HG02798 (cell line): ENCODE measurements around the gene EPS8L2.
A peak's percentile ranks its signal among the peaks of the same experiment; 100 is the strongest.

Source experiments
- ATAC-seq: cut with Tn5 transposase; IDR thresholded peaks from one replicate; pipeline ENCODE4 v1.9.1; 2021; ENCODE audit warnings: mild to moderate bottlenecking; ENCODE audit not compliant: unreplicated experiment, poor library complexity

Gene EPS8L2

DNA sequence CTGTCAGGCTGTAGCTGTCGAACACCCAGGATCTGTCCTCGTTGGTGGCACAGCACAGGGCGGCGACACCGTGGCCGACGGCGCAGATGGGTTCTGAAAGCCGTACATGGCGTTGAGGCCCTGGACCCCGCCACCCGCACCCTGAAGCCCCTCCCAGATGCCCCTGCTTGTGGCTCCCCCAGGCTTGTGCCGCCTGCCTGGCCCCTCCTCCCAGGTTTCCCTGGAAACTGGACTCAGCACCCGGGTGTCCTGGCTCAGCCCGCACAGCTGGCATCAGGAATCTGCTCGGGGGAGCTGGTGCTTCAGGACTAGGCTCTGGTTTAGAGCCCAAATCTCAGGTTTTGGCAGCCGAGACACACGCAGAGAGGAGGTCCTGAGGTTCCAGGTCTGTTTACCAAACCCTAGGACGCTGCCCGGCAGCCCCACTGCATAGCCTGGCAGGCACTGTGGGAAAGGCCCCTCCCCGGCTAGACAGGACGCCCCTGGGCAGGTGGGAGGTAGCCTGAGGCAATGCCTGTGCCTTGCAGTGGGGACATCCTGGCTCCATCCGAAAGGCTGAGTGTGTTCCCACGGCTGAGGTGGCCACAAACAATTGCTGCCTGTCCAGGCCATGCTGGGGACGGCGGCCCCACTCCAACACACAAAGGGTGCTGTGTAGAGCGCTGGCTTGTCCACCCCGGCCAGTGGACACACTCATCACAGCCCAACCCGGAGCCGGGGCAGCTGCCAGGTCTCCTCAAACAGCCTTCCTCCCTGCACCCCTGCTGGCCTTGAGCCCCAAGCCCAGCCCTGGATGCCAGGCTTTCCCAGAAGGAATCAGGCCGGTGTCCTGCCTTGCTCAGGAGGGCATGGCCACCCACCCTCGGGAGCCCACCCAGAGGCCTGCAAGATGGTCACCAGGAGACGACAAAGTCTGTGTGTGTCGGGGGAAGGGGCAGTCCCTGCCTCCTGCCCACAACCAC lies 66.7 kb downstream of the EPS8L2 start:
- no peak for ATAC-seq

DNA sequence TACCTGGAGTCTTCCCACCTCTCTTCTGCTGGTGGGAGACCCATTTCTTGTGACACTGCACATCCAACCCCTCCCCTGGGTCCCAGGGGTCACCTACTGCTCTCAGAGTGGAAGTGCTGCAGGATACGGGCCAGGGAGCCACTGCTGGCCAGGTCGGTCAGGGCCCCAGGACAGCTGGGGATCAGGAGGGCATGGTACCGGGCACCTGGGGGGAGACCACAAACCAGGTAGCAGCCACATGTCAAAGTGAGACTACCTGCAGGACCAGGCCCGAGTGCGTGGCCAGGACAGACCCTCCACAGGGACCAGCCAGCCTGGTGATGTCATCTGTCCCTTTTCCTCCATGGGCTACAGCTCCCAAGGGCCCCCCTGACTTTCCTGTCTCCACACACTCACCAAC lies 67.4 kb downstream of the EPS8L2 start:
- ATAC-seq = no peak

- no peak for ATAC-seq
Observed at GRCh38 chr11:773830-774229, 67.8 kb downstream of the EPS8L2 start.

DNA sequence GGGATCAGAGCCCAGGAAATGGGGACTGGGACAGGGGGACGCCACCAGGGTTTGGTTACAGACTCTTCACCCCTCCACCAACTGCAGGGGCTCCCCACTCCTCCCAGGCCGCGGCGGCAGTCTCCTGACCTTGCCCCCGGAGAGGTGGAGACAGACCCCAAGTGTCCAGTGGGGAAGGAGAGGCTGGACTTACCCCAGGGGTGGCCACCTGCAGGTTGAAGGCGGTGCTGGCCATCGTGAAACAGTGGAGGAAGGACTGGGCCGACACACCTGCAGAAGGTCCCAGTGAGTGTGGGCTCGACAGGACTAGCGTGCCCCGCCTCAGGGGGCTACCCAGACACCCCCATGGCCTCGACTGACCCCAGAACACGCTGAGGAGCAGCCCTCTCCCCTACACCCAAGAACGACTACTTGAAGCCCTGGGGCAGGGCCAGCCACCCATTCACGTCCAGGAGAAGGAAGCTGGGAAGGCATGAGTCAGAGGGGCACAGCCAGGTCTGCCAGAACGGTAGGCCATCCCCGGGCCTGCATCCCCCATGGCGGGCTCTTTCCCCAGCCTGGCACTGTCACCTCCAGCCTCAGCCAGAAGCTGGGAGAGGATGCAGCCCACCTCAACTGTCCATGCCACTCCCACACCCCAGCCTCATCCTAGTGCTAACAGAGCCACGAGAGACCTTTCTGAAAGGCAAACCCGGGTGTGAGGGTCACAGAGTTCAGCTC lies 69.0 kb downstream of the EPS8L2 start:
- ATAC-seq = no peak

DNA sequence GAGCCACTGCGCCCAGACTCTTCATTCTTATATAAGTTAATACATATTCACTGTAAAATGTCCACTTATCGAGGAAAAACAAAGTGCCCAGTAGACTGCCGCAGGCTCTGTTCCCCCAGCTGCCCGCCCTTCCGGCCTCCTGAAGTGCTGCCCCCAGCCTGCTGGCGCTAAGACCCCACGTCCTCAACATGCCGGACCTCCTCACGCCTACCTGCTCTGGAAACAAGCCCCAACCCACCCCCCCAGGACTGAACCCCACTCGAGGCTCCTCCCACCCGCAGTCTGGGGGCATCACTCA lies 70.2 kb downstream of the EPS8L2 start:
- no peak for ATAC-seq

DNA sequence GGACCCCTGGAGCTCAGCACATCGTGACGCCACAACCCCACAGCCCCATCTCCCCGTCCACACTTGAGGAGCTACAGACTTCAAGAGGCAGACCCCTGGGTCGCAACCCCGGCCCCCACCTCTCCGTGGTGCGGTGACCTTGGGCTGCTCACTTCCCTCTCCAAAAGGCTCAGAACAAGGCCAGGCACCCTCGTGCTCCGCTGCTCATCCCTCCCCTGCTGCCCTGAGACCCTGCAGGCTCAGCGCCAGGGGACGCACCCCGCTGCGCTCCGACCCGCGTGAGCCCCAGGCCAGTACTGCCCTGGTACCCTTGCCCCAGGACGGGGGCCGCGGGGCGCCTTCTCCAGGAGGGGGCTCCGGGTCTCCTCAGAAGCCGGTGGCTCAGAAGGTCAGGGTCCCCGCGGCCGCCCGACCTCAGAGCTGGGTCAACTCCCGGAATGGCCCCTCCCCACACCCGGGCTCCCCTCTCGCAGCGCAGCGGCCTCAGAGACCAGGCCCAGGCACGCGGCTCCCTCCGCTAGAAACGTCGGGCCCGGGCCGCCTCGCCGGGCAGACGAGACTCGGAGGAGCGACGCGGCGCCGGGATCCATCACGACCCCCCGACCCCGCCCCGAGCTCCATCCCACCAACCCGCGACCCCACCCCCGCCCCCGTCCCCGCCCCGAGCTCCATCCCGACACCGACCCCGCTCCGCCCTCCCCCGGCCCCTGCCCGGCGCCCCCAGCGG lies 70.7 kb downstream of the EPS8L2 start:
- ATAC-seq = peak; percentile 47
